Anterior cingulate cortex (tissue), 58 donors: Measurements from ENCODE around the gene H1-8.
"Not testable (repeated sequence)": the region's sequence is repeated elsewhere in the genome, so short reads cannot be mapped to it uniquely, and the experiment has no call there.

Source experiments
- DNase-seq, 58 donors: peaks; one replicate each; lab custom pipeline; 2025; lab: John Stamatoyannopoulos, UW

H1-8 gene

DNA sequence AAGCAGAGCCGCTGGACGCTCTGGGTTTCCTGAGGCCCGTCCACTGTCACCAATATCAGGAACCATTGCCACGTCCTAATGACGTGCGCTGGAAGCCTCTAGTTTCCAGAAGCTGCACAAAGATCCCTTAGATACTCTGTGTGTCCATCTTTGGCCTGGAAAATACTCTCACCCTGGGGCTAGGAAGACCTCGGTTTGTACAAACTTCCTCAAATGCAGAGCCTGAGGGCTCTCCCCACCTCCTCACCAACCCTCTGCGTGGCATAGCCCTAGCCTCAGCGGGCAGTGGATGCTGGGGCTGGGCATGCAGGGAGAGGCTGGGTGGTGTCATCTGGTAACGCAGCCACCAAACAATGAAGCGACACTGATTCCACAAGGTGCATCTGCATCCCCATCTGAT is 11.3 kb upstream of the H1-8 start:
- no peak for DNase-seq

DNA sequence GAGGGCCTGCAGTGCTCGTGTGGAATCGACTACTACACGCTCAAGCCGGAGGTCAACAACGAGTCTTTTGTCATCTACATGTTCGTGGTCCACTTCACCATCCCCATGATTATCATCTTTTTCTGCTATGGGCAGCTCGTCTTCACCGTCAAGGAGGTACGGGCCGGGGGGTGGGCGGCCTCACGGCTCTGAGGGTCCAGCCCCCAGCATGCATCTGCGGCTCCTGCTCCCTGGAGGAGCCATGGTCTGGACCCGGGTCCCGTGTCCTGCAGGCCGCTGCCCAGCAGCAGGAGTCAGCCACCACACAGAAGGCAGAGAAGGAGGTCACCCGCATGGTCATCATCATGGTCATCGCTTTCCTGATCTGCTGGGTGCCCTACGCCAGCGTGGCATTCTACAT is 10.7 kb upstream of the H1-8 start:
- DNase-seq, result no peak

DNA sequence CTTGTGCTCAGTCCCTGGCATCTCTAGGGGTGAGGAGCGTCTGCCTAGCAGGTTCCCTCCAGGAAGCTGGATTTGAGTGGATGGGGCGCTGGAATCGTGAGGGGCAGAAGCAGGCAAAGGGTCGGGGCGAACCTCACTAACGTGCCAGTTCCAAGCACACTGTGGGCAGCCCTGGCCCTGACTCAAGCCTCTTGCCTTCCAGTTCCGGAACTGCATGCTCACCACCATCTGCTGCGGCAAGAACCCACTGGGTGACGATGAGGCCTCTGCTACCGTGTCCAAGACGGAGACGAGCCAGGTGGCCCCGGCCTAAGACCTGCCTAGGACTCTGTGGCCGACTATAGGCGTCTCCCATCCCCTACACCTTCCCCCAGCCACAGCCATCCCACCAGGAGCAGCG is 9.6 kb upstream of the H1-8 start:
- DNase-seq, result no peak

DNA sequence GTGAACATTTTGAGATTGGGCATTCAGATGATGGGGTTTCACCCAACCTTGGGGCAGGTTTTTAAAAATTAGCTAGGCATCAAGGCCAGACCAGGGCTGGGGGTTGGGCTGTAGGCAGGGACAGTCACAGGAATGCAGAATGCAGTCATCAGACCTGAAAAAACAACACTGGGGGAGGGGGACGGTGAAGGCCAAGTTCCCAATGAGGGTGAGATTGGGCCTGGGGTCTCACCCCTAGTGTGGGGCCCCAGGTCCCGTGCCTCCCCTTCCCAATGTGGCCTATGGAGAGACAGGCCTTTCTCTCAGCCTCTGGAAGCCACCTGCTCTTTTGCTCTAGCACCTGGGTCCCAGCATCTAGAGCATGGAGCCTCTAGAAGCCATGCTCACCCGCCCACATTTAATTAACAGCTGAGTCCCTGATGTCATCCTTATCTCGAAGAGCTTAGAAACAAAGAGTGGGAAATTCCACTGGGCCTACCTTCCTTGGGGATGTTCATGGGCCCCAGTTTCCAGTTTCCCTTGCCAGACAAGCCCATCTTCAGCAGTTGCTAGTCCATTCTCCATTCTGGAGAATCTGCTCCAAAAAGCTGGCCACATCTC is 8.4 kb upstream of the H1-8 start:
- DNase-seq, result no peak

DNA sequence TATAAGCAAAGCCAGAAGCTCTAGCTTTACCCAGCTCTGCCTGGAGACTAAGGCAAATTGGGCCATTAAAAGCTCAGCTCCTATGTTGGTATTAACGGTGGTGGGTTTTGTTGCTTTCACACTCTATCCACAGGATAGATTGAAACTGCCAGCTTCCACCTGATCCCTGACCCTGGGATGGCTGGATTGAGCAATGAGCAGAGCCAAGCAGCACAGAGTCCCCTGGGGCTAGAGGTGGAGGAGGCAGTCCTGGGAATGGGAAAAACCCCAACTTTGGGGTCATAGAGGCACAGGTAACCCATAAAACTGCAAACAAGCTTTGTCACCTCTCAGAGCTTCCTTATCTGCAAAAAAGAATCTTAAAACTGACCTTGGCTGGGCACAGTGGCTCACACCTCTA is 7.9 kb upstream of the H1-8 start:
- no peak for DNase-seq

DNA sequence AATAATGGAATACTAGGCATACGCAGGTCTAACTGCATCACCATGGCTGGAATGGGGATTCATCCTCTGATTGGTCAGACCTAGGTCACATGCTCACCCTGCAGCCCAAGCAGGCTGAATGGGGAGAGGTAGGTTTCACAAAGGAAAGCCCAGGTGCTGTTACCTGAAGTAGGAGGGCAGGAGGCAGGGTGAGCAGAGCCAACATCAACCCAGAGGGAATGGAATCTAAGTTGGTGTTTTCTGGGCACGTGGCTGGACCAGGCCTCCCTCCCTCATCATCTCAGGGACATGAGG is 6.7 kb upstream of the H1-8 start:
- DNase-seq, result no peak

DNA sequence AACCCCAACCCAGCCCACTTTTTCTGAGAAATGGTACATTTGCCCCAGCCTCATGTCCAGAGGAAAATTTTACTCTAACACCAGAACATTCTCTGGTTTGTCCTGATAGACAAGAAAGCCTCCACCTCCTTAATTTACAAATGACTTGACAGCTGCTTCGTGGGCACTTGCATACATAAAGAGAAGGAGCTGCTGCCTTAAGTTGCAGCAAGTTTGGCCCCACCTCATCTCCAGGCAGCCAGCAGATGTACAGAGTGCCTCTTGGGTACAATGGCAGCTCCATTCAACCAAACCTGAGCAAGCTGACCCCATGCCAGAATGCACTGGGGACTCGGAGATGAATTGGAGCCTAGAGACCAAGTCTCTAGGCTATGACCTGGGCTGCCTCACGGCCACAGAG is 6.2 kb upstream of the H1-8 start:
- DNase-seq, result peak in 9 of 58 donors; percentile 14 to 46 (median 22)

DNA sequence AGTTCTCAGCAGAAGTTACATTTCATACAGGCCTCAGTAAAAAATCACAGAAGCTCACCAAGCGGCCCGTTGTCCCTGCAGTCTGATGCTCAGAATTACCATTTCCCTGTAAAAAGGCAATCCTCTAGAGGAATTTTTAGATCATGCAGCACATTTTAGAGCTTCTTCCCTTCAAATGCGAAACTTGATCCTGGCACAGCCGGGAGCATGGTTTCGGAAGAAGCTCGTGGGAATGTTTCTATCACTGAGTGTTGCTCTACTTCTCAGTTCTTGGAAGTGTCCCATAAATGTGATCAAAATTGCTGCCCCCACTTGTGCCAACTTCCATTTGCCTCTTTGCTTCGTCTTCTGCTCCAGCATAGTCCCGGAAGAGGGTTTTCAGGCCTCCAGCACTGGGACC is 3.8 kb upstream of the H1-8 start:
- DNase-seq, result peak in 9 of 58 donors; percentile 3 to 47 (median 16)

DNA sequence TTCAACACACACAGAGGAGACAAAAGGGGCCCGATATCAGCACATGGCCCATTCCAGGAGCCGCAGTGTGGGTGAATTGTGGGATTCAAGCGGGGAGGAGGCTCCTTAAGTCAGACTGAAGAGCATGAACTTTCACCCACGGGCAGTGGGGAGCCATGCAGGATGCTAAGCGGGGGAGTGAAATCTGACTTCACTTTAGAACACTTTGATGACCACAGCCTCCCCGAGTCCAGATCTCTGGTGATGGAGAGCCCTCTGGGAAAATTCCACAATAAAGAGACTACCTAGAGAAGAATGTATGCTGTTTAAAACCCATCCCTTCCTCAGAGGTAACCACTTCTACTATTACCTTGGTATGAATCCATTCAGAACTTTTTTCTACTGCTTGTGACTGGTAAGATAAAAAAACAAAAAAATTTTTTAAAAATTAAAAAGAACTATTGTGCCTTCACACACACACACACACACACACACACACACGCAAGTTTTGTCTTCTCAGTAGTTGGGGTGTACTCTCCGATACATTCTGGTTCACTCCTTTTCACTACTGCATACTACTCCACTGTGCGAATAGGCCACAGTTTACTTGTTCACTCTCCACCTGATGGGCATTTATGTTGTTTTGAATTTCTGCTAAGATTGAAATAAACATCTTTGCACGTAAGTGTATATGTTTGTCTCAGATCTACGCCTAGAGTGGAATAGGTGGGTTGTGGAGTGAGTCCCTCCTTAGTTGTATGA is 2.0 kb upstream of the H1-8 start:
- no peak for DNase-seq

DNA sequence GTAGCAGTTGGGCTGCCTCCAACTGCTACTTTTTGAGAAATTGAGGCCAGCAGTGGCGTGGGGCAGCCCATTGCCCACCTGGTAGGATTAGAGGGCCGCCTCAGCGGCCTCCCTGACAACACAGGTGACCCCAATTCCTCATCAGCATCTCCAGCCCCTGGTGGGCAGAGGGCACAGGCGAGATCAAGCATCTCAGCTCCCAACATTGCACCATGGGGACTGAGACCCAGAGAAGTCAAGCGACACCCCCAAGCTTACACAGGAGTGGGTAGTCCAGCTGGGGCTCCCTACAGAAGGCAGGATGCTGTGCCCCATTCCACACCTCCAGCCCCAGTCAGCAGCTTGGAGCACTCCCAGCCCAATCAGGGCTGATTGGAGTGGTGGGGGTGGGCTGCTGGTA is 228 bp upstream of the H1-8 start:
- DNase-seq, result no peak

DNA sequence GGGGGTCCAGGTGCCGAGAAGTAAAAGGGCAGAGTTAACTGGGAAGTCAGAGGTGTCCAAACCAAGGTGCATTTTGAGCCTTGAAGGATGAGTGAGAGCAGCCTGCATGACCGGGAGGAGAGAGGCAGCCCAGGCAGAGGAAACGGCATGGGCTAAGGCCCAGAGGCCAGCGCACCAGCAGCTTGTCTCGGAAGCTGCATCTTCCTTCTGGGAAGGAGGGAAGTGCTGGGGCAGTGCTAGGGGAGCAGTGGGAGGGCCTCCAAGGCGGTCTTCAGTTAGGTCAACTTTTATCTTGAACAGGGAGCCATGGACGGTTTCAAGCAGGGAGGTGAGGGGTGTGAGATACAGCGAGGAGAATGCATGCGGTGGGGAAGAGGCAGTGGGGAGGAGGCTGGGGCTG is 1.0 kb downstream of the H1-8 start:
- no peak for DNase-seq

DNA sequence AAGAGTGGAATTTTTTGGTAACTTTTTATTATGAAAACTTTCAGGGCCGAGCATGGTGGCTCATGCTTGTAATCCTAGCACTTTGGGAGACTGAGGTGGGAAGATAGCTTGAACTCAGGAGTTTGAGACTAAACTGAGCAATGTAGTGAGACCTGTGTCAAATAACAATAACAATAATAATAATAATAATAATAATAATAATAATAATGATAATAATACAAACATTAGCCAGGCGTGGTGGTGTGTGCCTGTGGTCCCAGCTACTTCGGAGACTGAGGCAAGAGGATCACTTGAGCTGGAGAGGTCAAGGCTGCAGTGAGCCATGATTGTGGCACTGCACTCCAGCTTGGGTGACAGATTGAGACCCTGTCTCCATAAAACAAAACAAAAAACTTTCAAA is 3.0 kb downstream of the H1-8 start:
- DNase-seq, result not testable (repeated sequence)

DNA sequence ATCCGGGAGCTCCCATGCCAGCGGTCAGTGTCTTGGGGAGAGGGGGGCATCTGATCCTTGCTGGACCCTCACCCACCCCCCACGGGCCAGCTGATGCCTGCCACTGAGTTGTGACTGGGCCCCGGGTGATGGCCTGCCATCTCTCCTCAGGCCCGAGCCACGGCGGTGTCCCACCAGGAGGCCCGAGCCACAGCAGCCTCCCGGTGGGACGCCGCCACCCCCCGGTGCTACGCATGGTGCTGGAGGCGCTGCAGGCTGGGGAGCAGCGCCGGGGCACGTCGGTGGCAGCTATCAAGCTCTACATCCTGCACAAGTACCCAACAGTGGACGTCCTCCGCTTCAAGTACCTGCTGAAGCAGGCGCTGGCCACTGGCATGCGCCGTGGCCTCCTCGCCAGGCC is 4.3 kb downstream of the H1-8 start:
- DNase-seq, result no peak

DNA sequence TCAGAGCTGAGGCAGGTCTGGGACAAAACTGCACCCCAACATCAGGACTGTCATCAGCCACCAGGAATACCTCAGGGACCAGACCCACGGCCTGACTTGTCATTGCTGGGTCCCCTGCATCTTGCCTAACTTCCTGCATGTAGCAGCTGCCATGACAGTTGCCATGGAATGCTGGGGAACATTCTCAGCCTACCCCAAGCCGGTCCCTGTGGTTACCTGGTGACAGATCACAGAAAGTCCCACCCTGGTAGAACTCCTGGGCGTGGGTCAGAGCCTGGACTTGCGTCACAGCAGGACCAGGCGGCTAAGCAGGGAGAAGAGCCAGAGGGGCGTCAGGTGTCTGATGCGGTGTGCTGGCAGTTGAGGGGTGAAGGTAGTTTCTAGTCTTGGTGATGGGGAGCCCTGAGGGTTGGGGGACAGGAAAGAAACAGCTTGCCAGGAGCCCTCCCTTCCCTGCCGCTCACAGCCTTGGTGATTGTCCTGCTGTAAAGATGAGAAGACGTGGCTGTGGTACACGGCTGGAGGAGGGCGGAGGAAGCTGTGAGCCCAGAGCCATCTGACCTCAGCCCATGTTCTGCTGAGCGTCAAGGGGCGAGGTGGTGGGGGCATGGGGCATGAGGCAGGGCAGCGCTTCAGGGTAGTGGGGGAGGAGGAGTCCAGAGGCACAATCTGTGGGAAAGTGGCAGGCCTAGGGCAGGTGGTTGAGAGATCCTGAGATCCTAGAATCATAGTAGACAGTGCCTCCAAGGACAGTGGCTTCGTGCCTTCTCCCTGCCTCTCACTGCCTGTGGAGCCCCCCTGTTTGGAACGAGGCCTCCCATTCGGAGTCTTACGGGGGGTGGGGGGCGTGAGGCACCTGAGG is 5.4 kb downstream of the H1-8 start:
- DNase-seq, result no peak

DNA sequence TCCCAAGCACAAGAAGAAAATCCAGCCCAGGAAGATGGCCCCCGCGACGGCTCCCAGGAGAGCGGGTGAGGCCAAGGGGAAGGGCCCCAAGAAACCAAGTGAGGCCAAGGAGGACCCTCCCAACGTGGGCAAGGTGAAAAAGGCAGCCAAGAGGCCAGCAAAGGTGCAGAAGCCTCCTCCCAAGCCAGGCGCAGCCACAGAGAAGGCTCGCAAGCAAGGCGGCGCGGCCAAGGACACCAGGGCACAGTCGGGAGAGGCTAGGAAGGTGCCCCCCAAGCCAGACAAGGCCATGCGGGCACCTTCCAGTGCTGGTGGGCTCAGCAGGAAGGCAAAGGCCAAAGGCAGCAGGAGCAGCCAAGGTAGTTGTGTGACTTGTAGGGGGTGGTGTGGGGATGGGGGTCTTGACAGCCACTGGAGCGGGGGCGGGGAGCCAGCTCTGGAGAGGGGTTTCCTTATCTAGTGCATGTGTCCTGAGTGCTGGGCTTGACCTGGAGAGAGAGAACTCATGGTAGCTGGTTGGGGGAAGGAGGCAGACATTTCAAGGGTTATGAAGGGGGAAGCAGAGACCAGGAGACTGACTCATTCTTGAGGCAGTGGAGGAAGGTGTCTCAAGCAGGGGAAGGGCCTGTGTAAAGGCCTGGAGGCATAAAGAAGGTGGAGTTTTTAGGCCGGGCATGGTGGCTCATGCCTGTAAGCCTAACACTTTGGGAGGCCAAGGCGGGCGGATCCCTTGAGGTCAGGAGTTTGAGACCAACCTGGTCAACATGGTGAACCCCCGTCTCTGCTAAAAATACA is 6.2 kb downstream of the H1-8 start:
- DNase-seq, result no peak

DNA sequence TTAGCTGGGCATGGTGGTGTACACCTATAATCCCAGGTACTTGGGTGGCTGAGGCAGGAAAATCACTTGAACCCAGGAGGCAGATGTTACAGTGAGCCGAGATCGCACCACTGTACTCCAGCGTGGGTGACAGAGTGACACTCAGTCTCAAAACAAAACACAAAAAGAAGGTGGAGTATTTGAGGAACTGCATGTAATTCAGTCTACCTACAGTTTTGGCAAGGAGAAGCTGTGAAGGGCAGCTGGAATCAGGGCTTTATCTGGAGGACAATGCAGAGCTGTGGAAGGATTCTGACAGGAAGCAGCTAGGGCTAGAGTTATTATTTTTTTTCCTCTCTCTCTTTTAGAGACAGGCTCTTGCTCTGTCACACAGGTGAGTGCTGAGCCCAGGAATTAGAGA is 6.8 kb downstream of the H1-8 start:
- no peak for DNase-seq

DNA sequence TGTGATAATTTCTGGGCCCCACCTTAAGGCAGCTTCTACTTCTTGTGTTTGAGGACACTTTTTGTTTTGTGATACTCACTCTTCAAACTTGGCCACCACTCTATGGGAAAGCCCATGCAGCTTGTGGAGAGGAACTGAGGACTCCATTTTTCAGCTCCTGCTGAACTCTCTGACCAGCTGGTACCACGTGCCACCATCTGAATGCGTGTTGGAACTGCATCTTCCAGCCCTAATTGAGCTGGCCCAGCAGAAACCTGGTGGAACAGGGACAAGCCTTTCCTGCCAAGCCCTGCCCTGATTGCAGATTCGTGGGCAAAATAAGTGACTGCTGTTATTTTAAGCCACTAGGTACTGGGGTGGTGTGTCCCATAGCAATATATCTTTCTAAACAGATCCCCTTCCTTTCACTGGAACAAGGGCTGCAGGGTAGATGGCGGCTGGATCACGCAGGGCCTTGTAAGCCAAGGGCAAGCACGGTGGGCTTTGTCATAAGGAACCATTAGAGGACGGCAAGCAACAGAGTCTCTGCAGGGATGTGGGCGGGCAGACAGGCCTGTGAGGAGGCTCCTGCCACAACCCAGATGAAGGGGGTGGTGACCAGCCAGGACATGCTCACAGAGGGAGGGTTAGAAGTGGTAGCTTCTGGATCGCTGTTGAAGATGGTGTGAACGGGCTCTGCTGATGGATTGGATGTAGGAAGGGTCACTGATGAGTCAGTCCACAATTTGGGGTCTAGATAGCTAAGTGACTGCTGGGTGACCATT is 9.5 kb downstream of the H1-8 start:
- DNase-seq, result peak in 22 of 58 donors; percentile 7 to 39 (median 19)

DNA sequence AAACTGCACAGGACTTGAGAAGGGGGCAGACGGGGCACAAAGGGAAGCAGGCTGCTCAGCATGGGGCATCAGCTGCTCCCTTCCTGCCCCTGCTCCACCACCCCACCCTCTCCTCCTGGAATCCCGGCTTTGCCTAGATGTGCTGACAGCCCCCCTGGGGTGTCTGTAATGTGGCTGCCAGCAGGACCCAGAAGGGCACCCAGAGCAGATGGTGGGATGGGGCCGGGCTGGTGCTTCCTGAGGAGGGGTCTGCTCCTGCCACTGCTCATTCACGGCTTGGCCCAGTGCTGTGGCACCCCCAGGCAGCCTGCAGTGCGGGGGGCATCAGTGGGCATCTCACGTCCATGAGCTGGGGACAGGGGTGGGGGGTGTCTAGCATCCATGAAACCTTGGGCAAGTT is 10.2 kb downstream of the H1-8 start:
- DNase-seq, result no peak

DNA sequence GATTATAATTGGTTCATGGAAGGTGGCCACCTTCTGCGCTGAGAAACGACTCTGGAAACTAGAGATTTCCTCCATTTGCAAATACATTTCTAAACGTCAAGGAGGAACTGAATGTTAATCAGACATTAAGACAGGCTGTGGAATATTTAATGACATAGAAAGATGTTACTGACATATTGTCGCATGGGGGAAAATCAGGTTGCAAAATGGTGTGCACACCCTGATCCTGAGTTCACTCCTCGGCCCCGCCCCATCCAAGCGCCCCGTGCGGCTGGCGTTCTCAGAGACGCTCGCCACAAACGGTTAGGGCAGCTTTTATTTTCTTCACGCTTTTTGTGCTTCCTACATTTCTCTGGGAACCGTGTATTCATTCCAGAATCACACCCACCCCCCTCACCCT is 10.7 kb downstream of the H1-8 start:
- DNase-seq, result no peak
